Measurements from ENCODE around the gene PIP4K2A. TPM values are rescaled to one million over a fixed set of nuclear protein-coding genes. Genes with fewer than 3 reads are reported as not detected.
A peak's percentile ranks its signal among the peaks of the same experiment; 100 is the strongest.

Gene PIP4K2A
- total RNA-seq, 3 donors from 2014 or later (not counting 1 experiment from before 2014, with no cell fraction given) = 311 to 423 (median 405) TPM

- no peak for TF ChIP-seq CTCF (IDR thresholded peaks at IDR 0.05)
- Histone ChIP-seq H3K9me3 (ENCODE audit: control insufficient read depth, insufficient read depth, low read length) (no peaks in the 10 kb centered on the region), H3K36me3 (ENCODE audit: control insufficient read depth, insufficient read depth, low read length) (peaks cover 94% of the 10 kb centered on the region), H3K27ac (ENCODE audit: low read length) (no peak overlapping the region), H3K27me3 (ENCODE audit: control insufficient read depth, insufficient read depth, low read length) (no peaks in the 10 kb centered on the region), H3K4me1 (ENCODE audit: control insufficient read depth, insufficient read depth, low read length) (peaks cover 14% of the 10 kb centered on the region), H3K4me3 (ENCODE audit: low read length) (no peak overlapping the region)
- Mint-ChIP-seq H3K27me3 (ENCODE audit: low read depth in 2 of 2) (no peaks in the 10 kb centered on the region), H3K36me3 (peaks cover 16% of the 10 kb centered on the region), H3K4me1 (peaks cover 34 to 40% of the 10 kb centered on the region in 2 donors), H3K9me3 (no peaks in the 10 kb centered on the region), H3K27ac (peak overlapping the region; percentile 58 to 64), H3K4me3 (no peak overlapping the region)
- ATAC-seq (no peak), DNase-seq (no peak)
- intact Hi-C loops (cut with micrococcal nuclease) = no loop called here
- WGBS (ENCODE audit: insufficient coverage) = 87% methylated on average over 10 of the region's 10 CpGs
Measured at GRCh38 chr10:22541900-22542299, 172.5 kb downstream of the PIP4K2A start.

GRCh38 chr10:22539579-22540298 is 174.6 kb downstream of the PIP4K2A start:
- H3K9me3 ChIP-seq (ENCODE audit: control insufficient read depth, insufficient read depth, low read length) = no peaks in the 10 kb centered on the region
- H3K9me3 Mint-ChIP-seq = no peaks in the 10 kb centered on the region
- H3K4me3 Mint-ChIP-seq = no peak overlapping the region
- TF ChIP-seq CTCF (IDR thresholded peaks at IDR 0.05) = no peak
- H3K27ac Mint-ChIP-seq = peak overlapping the region; percentile 76 to 84
- peaks cover 7% of the 10 kb centered on the region for H3K4me1 ChIP-seq (ENCODE audit: control insufficient read depth, insufficient read depth, low read length)
- intact Hi-C loops (cut with micrococcal nuclease) = no loop called here
- no peak overlapping the region for H3K27ac ChIP-seq (ENCODE audit: low read length)
- H3K27me3 Mint-ChIP-seq (ENCODE audit: low read depth in 2 of 2) = no peaks in the 10 kb centered on the region
- H3K4me3 ChIP-seq (ENCODE audit: low read length) = no peak overlapping the region
- no peak for ATAC-seq
- H3K4me1 Mint-ChIP-seq = peaks cover 32 to 37% of the 10 kb centered on the region in 2 donors
- no peak for DNase-seq
- H3K36me3 ChIP-seq (ENCODE audit: control insufficient read depth, insufficient read depth, low read length) = peaks cover 93% of the 10 kb centered on the region
- H3K36me3 Mint-ChIP-seq = peaks cover 32% of the 10 kb centered on the region
- 83% methylated on average over 9 of the region's 11 CpGs for WGBS (ENCODE audit: insufficient coverage)
- no peaks in the 10 kb centered on the region for H3K27me3 ChIP-seq (ENCODE audit: control insufficient read depth, insufficient read depth, low read length)

- H3K4me3 Mint-ChIP-seq = peak overlapping the region; percentile 42
- Histone ChIP-seq H3K27me3 (ENCODE audit: control insufficient read depth, insufficient read depth, low read length) (no peaks in the 10 kb centered on the region), H3K4me1 (ENCODE audit: control insufficient read depth, insufficient read depth, low read length) (no peaks in the 10 kb centered on the region), H3K4me3 (ENCODE audit: low read length) (no peak overlapping the region), H3K9me3 (ENCODE audit: control insufficient read depth, insufficient read depth, low read length) (no peaks in the 10 kb centered on the region), H3K27ac (ENCODE audit: low read length) (no peak overlapping the region), H3K36me3 (ENCODE audit: control insufficient read depth, insufficient read depth, low read length) (peaks cover 76% of the 10 kb centered on the region)
- no peaks in the 10 kb centered on the region for H3K27me3 Mint-ChIP-seq (ENCODE audit: low read depth in 2 of 2)
- peaks cover 34 to 41% of the 10 kb centered on the region in 2 donors for H3K4me1 Mint-ChIP-seq
- DNase-seq = no peak
- no peaks in the 10 kb centered on the region for H3K9me3 Mint-ChIP-seq
- peaks cover 32% of the 10 kb centered on the region for H3K36me3 Mint-ChIP-seq
- no peak for ATAC-seq
- intact Hi-C loops (cut with micrococcal nuclease) = no loop called here
- peak overlapping the region in 1 of 2 donors; percentile 84 for H3K27ac Mint-ChIP-seq
- 87% methylated on average over 6 of the region's 6 CpGs for WGBS (ENCODE audit: insufficient coverage)
- TF ChIP-seq CTCF (IDR thresholded peaks at IDR 0.05) = no peak
Measured at GRCh38 chr10:22537810-22538209, 176.6 kb downstream of the PIP4K2A start.

GRCh38 chr10:22536620-22537019 is 177.8 kb downstream of the PIP4K2A start:
- Mint-ChIP-seq H3K36me3 (peaks cover 32% of the 10 kb centered on the region), H3K27ac (peak overlapping the region; percentile 10 to 84), H3K9me3 (no peaks in the 10 kb centered on the region), H3K4me1 (peaks cover 26 to 41% of the 10 kb centered on the region in 2 donors), H3K4me3 (no peak overlapping the region), H3K27me3 (ENCODE audit: low read depth in 2 of 2) (no peaks in the 10 kb centered on the region)
- no peak for ATAC-seq
- 94% methylated on average over 8 of the region's 8 CpGs for WGBS (ENCODE audit: insufficient coverage)
- intact Hi-C loops (cut with micrococcal nuclease) = no loop called here
- DNase-seq = no peak
- Histone ChIP-seq H3K36me3 (ENCODE audit: control insufficient read depth, insufficient read depth, low read length) (peaks cover 64% of the 10 kb centered on the region), H3K4me3 (ENCODE audit: low read length) (no peak overlapping the region), H3K9me3 (ENCODE audit: control insufficient read depth, insufficient read depth, low read length) (no peaks in the 10 kb centered on the region), H3K27me3 (ENCODE audit: control insufficient read depth, insufficient read depth, low read length) (no peaks in the 10 kb centered on the region), H3K4me1 (ENCODE audit: control insufficient read depth, insufficient read depth, low read length) (no peaks in the 10 kb centered on the region), H3K27ac (ENCODE audit: low read length) (no peak overlapping the region)
- no peak for TF ChIP-seq CTCF (IDR thresholded peaks at IDR 0.05)

All from natural killer cell (primary cell).